Colonic mucosa (tissue), 4 donors: Measurements from ENCODE around the gene ARL4D. TPM values are rescaled to one million over a fixed set of nuclear protein-coding genes. Genes with fewer than 3 reads are reported as not detected.

Source experiments
- DNase-seq: peaks from one replicate; pipeline ENCODE4 v3.0.0-alpha.2; 2020
- H3K27ac ChIP-seq: fragments of 200-600 bp; one replicate; pipeline ENCODE4 v1.8.0; 2021
- H3K27me3 ChIP-seq: fragments of 200-600 bp; one replicate; pipeline ENCODE4 v1.8.0; 2021
- H3K36me3 ChIP-seq: fragments of 200-600 bp; one replicate; pipeline ENCODE4 v1.8.0; 2021
- H3K4me1 ChIP-seq: fragments of 200-600 bp; one replicate; pipeline ENCODE4 v1.8.0; 2021; ENCODE audit warnings: mild to moderate bottlenecking
- H3K4me3 ChIP-seq: fragments of 200-600 bp; one replicate; pipeline ENCODE4 v1.8.0; 2021
- H3K9ac ChIP-seq, 2 donors: one replicate each; pipeline ENCODE4 v1.7.0; 2013; ENCODE audit warnings: control low read depth in 2 of 2, low read depth in 2 of 2, low read length in 2 of 2
- H3K9me3 ChIP-seq: fragments of 200-600 bp; one replicate; pipeline ENCODE4 v1.8.0; 2021
- intact Hi-C: fragments of 100-400 bp; cut with DNase I; formaldehyde crosslinking; loops from one replicate; pipeline ENCODE4 v1.14.1; 2022
- total RNA-seq, 2 donors: library from RNA; stranded (reverse); fragmentation: NEBNext Ultra II Directional in 1 of 2; extraction: Animal tissue kit (Norgen Biotek cat#: 25700) in 1 of 2; gene quantifications; one replicate each; pipeline ENCODE4 v1.2.1, GENCODE V29; 2021
- TF ChIP-seq, protein P1 (sequence below): fragments of 200-600 bp; IDR thresholded peaks from one replicate; pipeline ENCODE4 v1.8.0; 2022; ENCODE audit warnings: antibody characterized with exemption, mild to moderate bottlenecking
- donor health status: healthy.
- donor health status: DM: no; HTN: no; CAD: no.
- donor health status: DM: no; HTN: no; CAD: no.

The ARL4D gene
- total RNA-seq, 2 donors from 2014 or later, result 2.0 to 5.7 TPM

DNA sequence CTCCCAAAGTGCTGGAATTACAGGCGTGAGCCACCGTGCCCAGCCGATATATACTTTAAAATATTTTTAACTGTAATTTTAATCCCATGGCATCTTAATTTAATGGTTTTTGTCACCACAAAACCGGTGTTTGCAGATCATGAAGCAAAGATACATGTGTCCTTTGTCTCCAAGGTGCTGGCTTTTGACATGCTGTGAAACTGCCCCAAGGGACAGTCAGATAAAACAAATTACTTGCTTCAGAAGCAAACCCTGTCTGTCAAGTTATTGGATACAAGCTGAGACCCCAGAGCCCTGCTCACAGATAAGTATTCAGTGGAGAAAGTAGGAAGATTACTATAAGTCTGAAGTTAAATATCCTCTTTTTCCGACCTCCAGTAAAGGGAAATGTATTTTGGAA is 39.8 kb downstream of the ARL4D start:
- Histone ChIP-seq H3K9ac (no peak overlapping the region), H3K9me3 (no peaks in the 10 kb centered on the region), H3K36me3 (no peaks in the 10 kb centered on the region), H3K27me3 (no peaks in the 10 kb centered on the region), H3K27ac (no peak overlapping the region), H3K4me1 (no peaks in the 10 kb centered on the region), H3K4me3 (no peak overlapping the region)
- no peak for DNase-seq
- TF ChIP-seq, protein P1, sequence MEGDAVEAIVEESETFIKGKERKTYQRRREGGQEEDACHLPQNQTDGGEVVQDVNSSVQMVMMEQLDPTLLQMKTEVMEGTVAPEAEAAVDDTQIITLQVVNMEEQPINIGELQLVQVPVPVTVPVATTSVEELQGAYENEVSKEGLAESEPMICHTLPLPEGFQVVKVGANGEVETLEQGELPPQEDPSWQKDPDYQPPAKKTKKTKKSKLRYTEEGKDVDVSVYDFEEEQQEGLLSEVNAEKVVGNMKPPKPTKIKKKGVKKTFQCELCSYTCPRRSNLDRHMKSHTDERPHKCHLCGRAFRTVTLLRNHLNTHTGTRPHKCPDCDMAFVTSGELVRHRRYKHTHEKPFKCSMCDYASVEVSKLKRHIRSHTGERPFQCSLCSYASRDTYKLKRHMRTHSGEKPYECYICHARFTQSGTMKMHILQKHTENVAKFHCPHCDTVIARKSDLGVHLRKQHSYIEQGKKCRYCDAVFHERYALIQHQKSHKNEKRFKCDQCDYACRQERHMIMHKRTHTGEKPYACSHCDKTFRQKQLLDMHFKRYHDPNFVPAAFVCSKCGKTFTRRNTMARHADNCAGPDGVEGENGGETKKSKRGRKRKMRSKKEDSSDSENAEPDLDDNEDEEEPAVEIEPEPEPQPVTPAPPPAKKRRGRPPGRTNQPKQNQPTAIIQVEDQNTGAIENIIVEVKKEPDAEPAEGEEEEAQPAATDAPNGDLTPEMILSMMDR, result no peak
- intact Hi-C loops, result no loop called here

DNA sequence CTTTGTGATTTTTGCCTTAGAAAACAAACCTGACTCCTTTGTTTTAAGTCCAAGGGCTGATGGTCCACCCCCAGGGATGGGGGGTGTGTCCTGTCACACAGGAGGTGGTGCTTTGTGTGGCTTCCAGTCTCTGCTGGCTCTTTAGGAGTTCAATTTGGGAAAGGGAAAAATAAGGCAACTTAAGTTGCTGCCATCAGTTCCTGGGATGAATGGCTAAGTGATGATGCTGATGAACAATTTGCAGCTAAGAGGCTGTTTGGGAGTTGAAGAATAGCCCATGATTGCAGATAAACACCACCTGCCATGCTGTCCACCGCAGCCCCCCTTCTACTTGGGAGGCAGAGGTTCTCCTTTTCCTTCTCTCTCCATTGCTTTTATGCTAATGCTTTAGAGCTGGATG is 40.2 kb downstream of the ARL4D start:
- intact Hi-C loops, result no loop called here
- Histone ChIP-seq H3K27me3 (no peaks in the 10 kb centered on the region), H3K36me3 (no peaks in the 10 kb centered on the region), H3K27ac (no peak overlapping the region), H3K4me1 (no peaks in the 10 kb centered on the region), H3K4me3 (no peak overlapping the region), H3K9me3 (no peaks in the 10 kb centered on the region), H3K9ac (no peak overlapping the region)
- no peak for DNase-seq
- TF ChIP-seq, protein P1, result no peak

DNA sequence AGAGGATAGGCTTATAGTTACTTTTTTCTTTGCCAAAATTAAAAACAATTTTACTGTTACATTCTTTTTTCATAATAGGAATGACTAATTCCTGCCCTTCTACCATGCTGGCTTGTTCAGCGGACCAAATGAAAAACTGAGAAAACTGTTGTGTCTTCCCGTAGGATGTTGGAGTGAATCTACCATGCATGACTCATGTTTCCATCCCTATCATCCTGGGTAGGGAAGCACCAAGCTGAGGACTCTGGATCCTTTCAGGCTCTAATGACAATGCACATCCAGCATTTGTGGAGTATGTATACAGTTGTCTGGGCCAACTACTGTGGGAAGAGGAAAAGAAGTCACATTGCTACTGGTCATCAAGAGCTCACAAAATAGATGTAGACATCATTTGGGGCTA is 43.9 kb downstream of the ARL4D start:
- TF ChIP-seq, protein P1, result no peak
- Histone ChIP-seq H3K4me3 (no peak overlapping the region), H3K9me3 (no peaks in the 10 kb centered on the region), H3K27ac (no peak overlapping the region), H3K36me3 (no peaks in the 10 kb centered on the region), H3K4me1 (no peaks in the 10 kb centered on the region), H3K9ac (no peak overlapping the region), H3K27me3 (no peaks in the 10 kb centered on the region)
- no peak for DNase-seq
- intact Hi-C loops, result no loop called here

DNA sequence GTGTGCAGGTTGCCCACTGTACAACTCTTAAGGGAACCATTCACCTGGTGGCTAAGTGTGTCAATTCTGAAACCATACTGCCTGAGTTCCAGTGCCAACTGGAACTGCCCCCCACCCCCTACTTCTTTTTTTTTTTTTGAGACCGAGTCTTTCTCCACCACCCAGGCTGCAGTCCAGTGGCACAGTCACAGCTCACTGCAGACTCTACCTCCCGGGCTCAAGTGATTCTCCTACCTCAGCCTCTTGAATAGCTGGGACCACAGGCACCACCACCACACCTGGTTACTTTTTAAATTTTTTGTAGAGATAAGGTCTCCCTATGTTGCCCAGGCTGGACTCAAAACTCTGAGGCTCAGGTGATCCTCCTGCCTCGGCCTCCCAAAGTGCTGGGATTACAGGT is 44.6 kb downstream of the ARL4D start:
- Histone ChIP-seq H3K9me3 (no peaks in the 10 kb centered on the region), H3K27ac (no peak overlapping the region), H3K4me3 (no peak overlapping the region), H3K9ac (no peak overlapping the region), H3K27me3 (no peaks in the 10 kb centered on the region), H3K4me1 (no peaks in the 10 kb centered on the region), H3K36me3 (no peaks in the 10 kb centered on the region)
- TF ChIP-seq, protein P1, result no peak
- no peak for DNase-seq
- intact Hi-C loops, result no loop called here

DNA sequence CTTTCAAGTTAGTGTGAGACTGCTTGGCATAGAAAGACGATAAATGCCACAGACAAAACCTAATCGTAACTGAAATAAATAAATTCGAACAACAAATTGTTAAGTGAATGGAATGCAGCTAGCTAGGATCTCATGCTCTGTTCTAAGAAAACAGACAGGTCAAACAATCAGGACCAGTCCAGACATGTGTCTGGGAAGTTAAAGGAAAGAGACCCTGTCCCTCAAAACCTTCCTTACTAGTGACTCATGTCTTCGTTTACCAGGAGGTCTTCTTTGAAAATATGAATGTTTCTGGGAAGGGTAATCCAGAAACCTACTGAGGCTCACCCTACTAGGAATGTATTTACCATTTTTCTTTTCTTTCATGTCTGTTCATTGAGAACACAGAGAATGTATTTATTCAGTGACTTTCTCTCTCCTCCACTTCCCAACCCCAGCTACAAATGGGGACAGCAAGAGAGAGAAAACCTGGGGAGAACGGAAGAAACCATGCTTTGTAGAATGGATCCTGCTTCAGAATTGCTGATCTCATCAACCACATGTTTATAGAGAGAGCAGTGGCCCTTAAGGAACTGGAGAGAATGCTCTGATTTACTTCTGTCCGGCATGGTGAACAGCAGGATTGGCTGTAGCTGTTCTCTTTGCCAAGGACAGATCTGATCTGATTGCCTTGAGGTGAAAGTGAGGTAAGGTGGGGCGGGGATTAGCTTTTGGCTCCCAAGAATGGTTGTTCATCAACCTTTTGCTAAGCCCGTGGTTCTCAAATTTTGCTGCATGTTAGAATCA is 45.6 kb downstream of the ARL4D start:
- TF ChIP-seq, protein P1, result no peak
- no peak for DNase-seq
- no peaks in the 10 kb centered on the region for H3K27me3 ChIP-seq
- no peak overlapping the region for H3K9ac ChIP-seq
- H3K36me3 ChIP-seq, result no peaks in the 10 kb centered on the region
- intact Hi-C loops, result no loop called here
- no peak overlapping the region for H3K27ac ChIP-seq
- H3K4me3 ChIP-seq, result no peak overlapping the region
- H3K9me3 ChIP-seq, result no peaks in the 10 kb centered on the region
- H3K4me1 ChIP-seq, result no peaks in the 10 kb centered on the region
